GM23248 (cell line): ENCODE measurements around the gene EFNB3. TPM values are rescaled to one million over a fixed set of nuclear protein-coding genes. Genes with fewer than 3 reads are reported as not detected.

Source experiments
- DNase-seq: peaks from one replicate; pipeline ENCODE4 v3.0.0-alpha.2; 2015
- H2AFZ ChIP-seq: fragments of 200-600 bp; sonication (generic); 2 replicates; pipeline ENCODE4 v1.6.1; 2016; ENCODE audit warnings: antibody characterized with exemption
- H3F3A ChIP-seq: fragments of 200-600 bp; sonication (generic); 2 replicates; pipeline ENCODE4 v1.6.1; 2016; ENCODE audit warnings: mild to moderate bottlenecking, antibody characterized with exemption, mixed run types; ENCODE audit not compliant: insufficient read depth
- H3K27ac ChIP-seq: fragments of 200-600 bp; sonication (generic); 2 replicates; pipeline ENCODE4 v1.5.1; 2016; ENCODE audit warnings: mild to moderate bottlenecking
- H3K27me3 ChIP-seq: fragments of 200-600 bp; sonication (generic); replicated peaks from 2 replicates; pipeline ENCODE4 v1.6.1; 2016; ENCODE audit warnings: mild to moderate bottlenecking; ENCODE audit not compliant: insufficient read depth
- H3K36me3 ChIP-seq: fragments of 200-600 bp; sonication (generic); 2 replicates; pipeline ENCODE4 v1.6.1; 2016; ENCODE audit warnings: low read depth, mild to moderate bottlenecking
- H3K4me1 ChIP-seq: fragments of 200-600 bp; sonication (generic); 2 replicates; pipeline ENCODE4 v1.6.1; 2016; ENCODE audit warnings: mild to moderate bottlenecking; ENCODE audit not compliant: insufficient read depth
- H3K4me2 ChIP-seq: fragments of 200-600 bp; sonication (generic); one replicate; pipeline ENCODE4 v1.6.1; 2016; ENCODE audit warnings: mild to moderate bottlenecking; ENCODE audit not compliant: unreplicated experiment
- H3K4me3 ChIP-seq: fragments of 200-600 bp; sonication (generic); 2 replicates; pipeline ENCODE4 v1.5.1; 2016; ENCODE audit warnings: mild to moderate bottlenecking
- H3K79me2 ChIP-seq: fragments of 200-600 bp; sonication (generic); 2 replicates; pipeline ENCODE4 v1.6.1; 2016; ENCODE audit warnings: mild to moderate bottlenecking; ENCODE audit not compliant: insufficient read depth
- H3K9ac ChIP-seq: fragments of 200-600 bp; sonication (generic); 2 replicates; pipeline ENCODE4 v1.6.1; 2016; ENCODE audit warnings: mild to moderate bottlenecking
- H3K9me2 ChIP-seq: fragments of 200-600 bp; sonication (generic); 2 replicates; pipeline ENCODE4 v1.6.1; 2016; ENCODE audit warnings: mixed run types, mild to moderate bottlenecking, moderate library complexity; ENCODE audit not compliant: insufficient read depth
- H3K9me3 ChIP-seq: fragments of 200-600 bp; sonication (generic); one replicate; pipeline ENCODE4 v1.6.1; 2017; ENCODE audit warnings: low read depth
- H4K20me1 ChIP-seq: fragments of 200-600 bp; sonication (generic); 2 replicates; pipeline ENCODE4 v1.6.0; 2016; ENCODE audit not compliant: insufficient read depth
- EZH2 ChIP-seq: fragments of 200-600 bp; sonication (generic); IDR thresholded peaks from 2 replicates; pipeline ENCODE4 v1.6.1; 2018; ENCODE audit warnings: antibody characterized with exemption, mild to moderate bottlenecking; ENCODE audit not compliant: insufficient read depth, poor library complexity, severe bottlenecking
- EZH2phosphoT487 ChIP-seq: fragments of 200-600 bp; sonication (generic); IDR thresholded peaks from 2 replicates; pipeline ENCODE4 v1.6.1; 2018; ENCODE audit warnings: antibody characterized with exemption, moderate library complexity, mild to moderate bottlenecking, low read depth; ENCODE audit not compliant: insufficient read depth
- WGBS, 2 experiments: methylation state at CpG; one replicate each; pipeline ENCODE4 v1.1.6; 2015 to 2017; ENCODE audit warnings: low lambda C conversion rate in 2 of 2, low coverage in 1 of 2; ENCODE audit errors: missing lambda C conversion rate in 2 of 2; 5-methylcytosine and 5-hydroxymethylcytosine counted together
- in situ Hi-C: fragments of 300-500 bp; cut with MboI; formaldehyde crosslinking; loops from 2 replicates; pipeline ENCODE4 v1.15.0; 2020
- polyA plus RNA-seq: library from polyadenylated mRNA; unstranded; fragments of >200 nt; fragmentation: Nextera tagmentation; extraction: Ambion mirVana; gene quantifications from 2 replicates; pipeline ENCODE4 v1.2.1, GENCODE V29; 2016
- total RNA-seq: library from RNA; depleted of rRNA; stranded (reverse); fragments of >200 nt; shearing (Covaris generic); gene quantifications from 2 replicates; pipeline ENCODE4 v1.2.3, GENCODE V29; 2014

The EFNB3 gene
- total and polyA plus RNA-seq, 2 experiments from 2014 or later, result 0.99 to 1.8 TPM

DNA sequence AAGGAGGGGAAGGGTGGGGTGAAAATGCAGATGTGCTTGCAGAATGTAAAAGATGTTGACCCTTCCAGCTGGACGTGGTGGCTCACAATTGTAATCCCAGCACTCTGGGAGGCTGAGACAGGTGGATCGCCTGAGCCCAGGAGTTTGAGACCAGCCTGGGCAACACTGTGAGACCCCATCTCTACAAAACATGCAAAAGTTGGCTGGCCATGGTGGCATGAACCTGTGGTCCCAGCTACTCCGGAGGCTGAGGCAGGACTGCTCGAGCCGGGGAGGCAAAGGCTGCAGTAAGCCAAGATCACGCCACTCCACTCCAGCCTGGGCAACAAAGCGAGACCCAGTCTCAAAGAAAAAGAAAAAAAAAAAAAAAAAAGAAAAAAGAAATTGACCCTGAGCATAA is 36.5 kb upstream of the EFNB3 start:
- no peak overlapping the region for H3K4me2 ChIP-seq
- no peaks in the 10 kb centered on the region for H3K79me2 ChIP-seq
- no peaks in the 10 kb centered on the region for H3K4me1 ChIP-seq
- WGBS, 2 experiments, result 95 to 96% methylated on average over 7 of the region's 7 CpGs
- no peak overlapping the region for H3K27ac ChIP-seq
- TF ChIP-seq EZH2 (no peak), EZH2phosphoT487 (no peak)
- H3K9me2 ChIP-seq, result no peaks in the 10 kb centered on the region
- H2AFZ ChIP-seq, result no peak overlapping the region
- H3K36me3 ChIP-seq, result peaks cover 5% of the 10 kb centered on the region; the same call in 1 of the 2 replicates
- no peak for DNase-seq
- H3F3A ChIP-seq, result no peaks in the 10 kb centered on the region
- in situ Hi-C loops, result no loop called here
- no peaks in the 10 kb centered on the region for H3K9me3 ChIP-seq
- H3K27me3 ChIP-seq, result no peaks in the 10 kb centered on the region
- H3K9ac ChIP-seq, result no peak overlapping the region
- no peaks in the 10 kb centered on the region for H4K20me1 ChIP-seq
- H3K4me3 ChIP-seq, result no peak overlapping the region

DNA sequence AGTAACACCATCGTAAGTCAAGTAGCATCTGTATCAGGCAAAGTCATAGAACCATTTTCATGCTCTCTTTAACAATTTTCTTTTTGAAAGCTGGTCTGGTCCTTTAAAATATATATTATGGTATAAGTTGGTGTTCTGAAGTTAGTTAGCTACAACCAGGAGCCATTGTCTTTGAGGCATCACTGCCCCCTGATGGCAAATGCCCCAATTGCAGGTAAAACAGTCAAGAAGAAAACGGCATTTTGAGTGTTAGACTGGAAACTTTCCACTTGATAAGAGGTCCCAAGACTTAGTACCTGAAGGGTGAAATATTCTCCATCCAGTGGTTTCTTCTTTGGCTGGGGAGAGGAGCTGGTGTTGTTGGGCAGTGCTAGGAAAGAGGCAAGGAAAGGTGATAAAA is 31.8 kb upstream of the EFNB3 start:
- Histone ChIP-seq H3K9me2 (no peaks in the 10 kb centered on the region), H3K4me1 (no peaks in the 10 kb centered on the region), H3K27me3 (no peaks in the 10 kb centered on the region), H2AFZ (no peak overlapping the region), H3K79me2 (no peaks in the 10 kb centered on the region), H3K27ac (no peak overlapping the region), H4K20me1 (no peaks in the 10 kb centered on the region), H3K36me3 (peaks cover 11% of the 10 kb centered on the region; the same call in 1 of the 2 replicates), H3K9me3 (no peaks in the 10 kb centered on the region), H3F3A (no peaks in the 10 kb centered on the region), H3K9ac (no peak overlapping the region), H3K4me3 (no peak overlapping the region), H3K4me2 (no peak overlapping the region)
- no peak for DNase-seq
- WGBS, 2 experiments, result 98 to 100% methylated on average over 2 of the region's 2 CpGs
- in situ Hi-C loops, result no loop called here
- no peak for TF ChIP-seq EZH2phosphoT487
- TF ChIP-seq EZH2, result no peak

DNA sequence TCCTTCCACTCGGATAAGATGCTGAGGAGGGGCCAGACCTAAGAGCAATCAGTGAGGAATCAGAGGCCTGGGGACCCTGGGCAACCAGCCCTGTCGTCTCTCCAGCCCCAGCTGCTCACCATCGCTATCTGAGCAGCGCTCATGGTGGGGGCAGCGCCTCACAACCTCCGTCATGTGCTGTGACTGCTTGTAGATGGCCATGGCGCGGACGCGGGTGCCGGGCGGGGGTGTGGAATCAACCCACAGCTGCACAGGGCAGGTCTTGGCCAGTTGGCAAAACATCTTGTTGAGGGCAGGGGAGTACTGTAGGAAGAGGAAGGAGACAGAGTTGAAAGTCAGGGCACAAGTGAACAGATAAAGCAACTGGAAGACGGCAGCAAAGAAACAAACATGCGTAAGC is 30.1 kb upstream of the EFNB3 start:
- Histone ChIP-seq H3K27ac (no peak overlapping the region), H3K4me3 (no peak overlapping the region), H3K4me2 (no peak overlapping the region), H3K9me3 (no peaks in the 10 kb centered on the region), H2AFZ (no peak overlapping the region), H3K27me3 (no peaks in the 10 kb centered on the region), H4K20me1 (no peaks in the 10 kb centered on the region), H3K36me3 (peaks cover 11% of the 10 kb centered on the region; the same call in 1 of the 2 replicates), H3K9me2 (no peaks in the 10 kb centered on the region), H3K9ac (no peak overlapping the region), H3F3A (no peaks in the 10 kb centered on the region), H3K4me1 (no peaks in the 10 kb centered on the region), H3K79me2 (peaks cover 7% of the 10 kb centered on the region)
- in situ Hi-C loops, result no loop called here
- TF ChIP-seq EZH2 (no peak), EZH2phosphoT487 (no peak)
- DNase-seq, result no peak
- WGBS, 2 experiments, result 88 to 90% methylated on average over 14 of the region's 14 CpGs

DNA sequence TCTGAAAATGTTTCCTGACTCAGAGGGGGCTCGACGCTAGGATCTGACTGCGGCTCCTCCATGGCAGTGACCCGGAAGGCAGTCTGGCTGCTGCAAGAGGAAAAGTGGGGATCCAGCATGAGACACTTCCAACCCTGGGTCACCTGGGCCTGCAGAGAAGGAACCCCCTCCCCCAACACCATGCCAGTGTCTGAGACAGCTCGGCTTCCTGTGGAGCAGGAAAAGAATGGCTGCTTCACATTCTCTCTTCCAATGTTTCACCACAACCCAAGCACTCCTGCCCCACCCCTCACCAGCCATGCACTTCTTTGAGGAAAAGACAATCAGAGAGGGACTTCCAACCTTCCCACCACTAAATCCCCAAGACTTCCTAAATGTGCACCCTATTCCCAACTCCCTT is 28.5 kb upstream of the EFNB3 start:
- no peaks in the 10 kb centered on the region for H4K20me1 ChIP-seq
- no peak overlapping the region for H3K4me2 ChIP-seq
- no peak overlapping the region for H3K27ac ChIP-seq
- H3K9me2 ChIP-seq, result no peaks in the 10 kb centered on the region
- no peak overlapping the region for H2AFZ ChIP-seq
- no peaks in the 10 kb centered on the region for H3K4me1 ChIP-seq
- H3K4me3 ChIP-seq, result no peak overlapping the region
- in situ Hi-C loops, result no loop called here
- H3K9me3 ChIP-seq, result no peaks in the 10 kb centered on the region
- no peaks in the 10 kb centered on the region for H3F3A ChIP-seq
- no peak for TF ChIP-seq EZH2phosphoT487
- TF ChIP-seq EZH2, result no peak
- DNase-seq, result no peak
- H3K9ac ChIP-seq, result no peak overlapping the region
- 82 to 87% methylated on average over 5 of the region's 5 CpGs for WGBS, 2 experiments
- peaks cover 23% of the 10 kb centered on the region for H3K79me2 ChIP-seq
- no peaks in the 10 kb centered on the region for H3K27me3 ChIP-seq
- peaks cover 11% of the 10 kb centered on the region; the same call in 1 of the 2 replicates for H3K36me3 ChIP-seq

DNA sequence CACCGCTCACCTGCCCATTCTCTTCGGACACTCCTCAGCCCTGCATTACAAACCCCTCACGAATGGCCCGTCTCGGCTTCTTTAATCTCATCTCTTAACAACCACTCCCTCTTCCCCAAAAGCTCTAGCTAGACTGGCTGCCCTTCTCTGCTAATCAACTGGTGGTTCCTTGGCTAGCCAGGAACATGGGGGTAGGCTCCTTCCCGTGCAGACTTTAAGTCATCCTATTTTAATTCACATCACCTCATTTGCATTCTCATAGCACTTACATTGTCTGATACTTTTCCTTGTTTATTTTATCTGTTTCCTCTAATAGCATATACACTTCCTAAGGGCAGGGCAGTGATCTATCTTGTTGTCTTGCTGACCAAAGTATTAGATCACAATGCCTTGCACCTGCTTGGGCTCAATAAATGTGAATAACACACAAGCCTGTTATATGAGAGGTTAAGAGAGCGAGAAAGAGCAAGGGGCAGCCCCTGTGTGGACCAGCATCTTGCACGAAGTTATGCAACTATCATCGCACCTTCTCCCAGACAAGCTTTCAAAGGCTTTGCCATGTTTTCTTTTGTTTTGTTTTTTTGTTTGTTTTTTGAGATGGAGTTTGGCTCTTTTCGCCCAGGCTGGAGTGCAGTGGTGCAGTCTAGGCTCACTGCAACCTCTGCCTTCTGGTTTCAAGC is 27.5 kb upstream of the EFNB3 start:
- no peaks in the 10 kb centered on the region for H3K9me2 ChIP-seq
- peaks cover 33% of the 10 kb centered on the region for H3K79me2 ChIP-seq
- H3K4me1 ChIP-seq, result no peaks in the 10 kb centered on the region
- TF ChIP-seq EZH2phosphoT487 (no peak), EZH2 (no peak)
- no peak overlapping the region for H3K9ac ChIP-seq
- no peaks in the 10 kb centered on the region for H3F3A ChIP-seq
- peaks cover 11% of the 10 kb centered on the region; the same call in 1 of the 2 replicates for H3K36me3 ChIP-seq
- H4K20me1 ChIP-seq, result no peaks in the 10 kb centered on the region
- WGBS, 2 experiments, result 81 to 82% methylated on average over 10 of the region's 10 CpGs
- no peak overlapping the region for H3K4me2 ChIP-seq
- H3K9me3 ChIP-seq, result no peaks in the 10 kb centered on the region
- no peak overlapping the region for H3K27ac ChIP-seq
- H3K27me3 ChIP-seq, result no peaks in the 10 kb centered on the region
- H2AFZ ChIP-seq, result no peak overlapping the region
- no peak for DNase-seq
- in situ Hi-C loops, result no loop called here
- H3K4me3 ChIP-seq, result no peak overlapping the region
